HFF-Myc (cell line): ENCODE data around the gene PDIA6.

ENCODE experiments used
- DNase-seq: peaks from one replicate; pipeline ENCODE4 v3.0.0-alpha.2; 2011; ENCODE audit warnings: low read depth; ENCODE audit errors: extremely low read depth
- H3K4me3 ChIP-seq: replicated peaks from 2 replicates; pipeline ENCODE4 v1.5.1; 2011; ENCODE audit warnings: low read depth, mild to moderate bottlenecking, control low read depth, low read length
- CTCF ChIP-seq: IDR thresholded peaks from 2 replicates; pipeline ENCODE4 v1.5.1; 2012; ENCODE audit warnings: mild to moderate bottlenecking, low read depth, low read length, control low read depth; ENCODE audit errors: missing control alignments

PDIA6 gene, protein sequence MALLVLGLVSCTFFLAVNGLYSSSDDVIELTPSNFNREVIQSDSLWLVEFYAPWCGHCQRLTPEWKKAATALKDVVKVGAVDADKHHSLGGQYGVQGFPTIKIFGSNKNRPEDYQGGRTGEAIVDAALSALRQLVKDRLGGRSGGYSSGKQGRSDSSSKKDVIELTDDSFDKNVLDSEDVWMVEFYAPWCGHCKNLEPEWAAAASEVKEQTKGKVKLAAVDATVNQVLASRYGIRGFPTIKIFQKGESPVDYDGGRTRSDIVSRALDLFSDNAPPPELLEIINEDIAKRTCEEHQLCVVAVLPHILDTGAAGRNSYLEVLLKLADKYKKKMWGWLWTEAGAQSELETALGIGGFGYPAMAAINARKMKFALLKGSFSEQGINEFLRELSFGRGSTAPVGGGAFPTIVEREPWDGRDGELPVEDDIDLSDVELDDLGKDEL

GRCh38 chr2:10812362-10813162 is at the start of gene PDIA6:
Gene PDIA6 (minus strand): TSS chr2:10812785. CDS start chr2:10812696, 89 bp downstream.
- TF ChIP-seq CTCF, result no peak

DNA sequence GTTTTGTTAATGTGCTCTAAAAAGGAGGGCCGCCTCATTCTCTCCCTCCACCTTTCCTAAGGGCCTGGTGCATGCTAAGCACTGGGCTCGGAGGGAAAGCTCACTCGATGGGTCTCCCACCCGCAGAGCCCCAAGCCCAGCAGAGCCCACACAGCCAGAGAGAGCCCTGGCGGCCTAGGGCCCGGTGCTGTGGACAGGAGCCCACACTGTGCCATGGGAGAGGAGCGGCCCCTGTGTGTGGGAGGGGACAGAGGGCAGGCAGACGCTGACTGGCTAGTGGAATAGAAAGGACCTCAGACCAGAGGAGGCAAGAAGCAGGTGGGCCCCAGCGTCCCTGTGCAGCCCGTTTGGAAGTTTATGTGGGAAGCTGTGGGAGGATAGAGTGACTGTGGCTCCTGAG is 49.7 kb upstream of the PDIA6 start:
- TF ChIP-seq CTCF, result no peak
- no peak for DNase-seq
- no peak overlapping the region for H3K4me3 ChIP-seq

More at GRCh38 chr2:10812362-10813162, at the start of gene PDIA6:
- peak; percentile 83 for DNase-seq
- peak within 1 kb of the TSS; percentile 89 for H3K4me3 ChIP-seq

DNA sequence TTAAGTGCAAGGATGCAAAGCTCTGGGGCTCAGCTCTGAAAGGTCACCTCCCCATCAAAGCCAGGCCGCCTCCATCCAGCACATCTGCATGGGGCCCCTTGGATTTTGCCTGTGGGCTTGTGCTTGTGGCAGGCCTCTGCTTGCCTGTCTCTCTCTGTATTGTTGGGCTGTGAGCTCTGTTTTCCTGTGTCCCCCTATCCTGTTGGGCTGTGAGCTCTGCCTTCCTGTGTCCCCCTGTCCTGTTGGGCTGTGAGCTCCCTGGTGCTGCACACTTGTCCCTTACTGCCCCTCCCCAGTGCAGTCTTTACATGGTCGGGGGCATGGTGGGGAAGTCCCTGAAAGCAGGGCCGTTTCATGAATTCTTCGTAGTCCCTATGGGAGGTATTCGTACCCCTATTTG is 49.2 kb upstream of the PDIA6 start:
- TF ChIP-seq CTCF, result no peak
- H3K4me3 ChIP-seq, result no peak overlapping the region
- no peak for DNase-seq

- no peak overlapping the region for H3K4me3 ChIP-seq
- no peak for DNase-seq
- TF ChIP-seq CTCF, result no peak
Observed at GRCh38 chr2:10860814-10861325, 48.3 kb upstream of the PDIA6 start.

DNA sequence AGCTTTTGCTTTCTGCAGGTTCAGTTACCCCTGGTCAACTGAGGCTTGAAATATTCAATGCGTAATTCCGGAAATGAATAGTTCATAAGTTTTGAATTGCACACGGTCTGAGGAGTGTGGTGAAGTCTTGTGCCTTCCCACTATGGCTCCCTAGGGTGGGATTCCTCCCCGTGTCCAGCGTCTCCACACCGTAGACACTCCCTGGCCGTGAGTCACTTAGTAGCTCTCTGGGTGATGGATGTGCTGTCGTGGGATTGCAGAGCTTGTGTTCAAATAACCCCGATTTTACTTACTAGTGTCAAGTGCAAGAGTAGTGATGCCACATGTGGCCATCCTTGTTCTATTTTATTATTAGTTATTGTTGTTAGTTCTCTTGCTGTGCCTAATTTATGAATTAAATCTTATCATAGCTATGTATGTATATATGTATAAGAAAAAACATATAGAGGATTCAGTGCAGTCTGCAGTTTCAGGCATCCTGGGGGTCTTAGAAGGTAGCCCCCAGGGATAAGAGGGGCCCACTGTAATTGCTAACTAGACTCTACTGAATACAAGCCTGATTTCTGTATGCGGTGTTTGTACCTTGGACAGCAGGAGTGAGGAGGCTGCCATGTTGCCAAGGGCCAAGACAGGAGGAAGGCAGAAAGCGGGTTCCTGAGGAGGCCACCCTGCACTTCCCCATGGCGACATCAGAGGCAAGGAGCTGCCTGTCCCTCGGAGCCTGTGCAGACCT is 47.7 kb upstream of the PDIA6 start:
- TF ChIP-seq CTCF, result no peak
- DNase-seq, result no peak
- H3K4me3 ChIP-seq, result no peak overlapping the region

DNA sequence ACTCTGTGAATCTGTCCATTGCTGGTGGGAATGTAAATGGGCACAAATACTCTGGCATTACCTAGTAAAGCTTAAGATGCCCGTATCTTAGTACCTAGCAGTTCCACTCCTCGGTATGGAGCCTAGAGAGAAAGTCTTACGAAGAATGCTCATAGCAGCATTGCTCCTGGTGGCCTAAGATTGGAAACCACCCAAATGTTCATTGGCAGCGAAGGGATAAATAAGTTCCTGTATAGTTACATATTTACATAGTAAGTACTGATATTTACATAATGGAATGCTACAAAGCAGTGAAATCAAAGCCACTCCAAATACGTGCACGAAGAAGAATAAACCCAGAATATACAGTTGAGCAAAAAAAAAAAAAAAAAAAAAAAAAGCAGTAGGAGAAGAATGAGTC is 46.7 kb upstream of the PDIA6 start:
- DNase-seq, result no peak
- no peak overlapping the region for H3K4me3 ChIP-seq
- TF ChIP-seq CTCF, result no peak
